GM12875 (cell line): ENCODE measurements around the gene ZMYND10.

Source experiments
- H3K4me3 ChIP-seq: one replicate; pipeline ENCODE4 v1.5.1; 2011; ENCODE audit warnings: low read depth, low read length, control low read depth
- TF ChIP-seq, protein P1 (sequence below): IDR thresholded peaks from 2 replicates; pipeline ENCODE4 v1.5.1; 2011; ENCODE audit warnings: low read depth, mild to moderate bottlenecking, control low read depth, inconsistent platforms, low read length, moderate library complexity, borderline replicate concordance; ENCODE audit not compliant: insufficient read depth

ZMYND10 gene

GRCh38 chr3:50302095-50303012 lies 43.2 kb downstream of the ZMYND10 start:
- TF ChIP-seq, protein P1, sequence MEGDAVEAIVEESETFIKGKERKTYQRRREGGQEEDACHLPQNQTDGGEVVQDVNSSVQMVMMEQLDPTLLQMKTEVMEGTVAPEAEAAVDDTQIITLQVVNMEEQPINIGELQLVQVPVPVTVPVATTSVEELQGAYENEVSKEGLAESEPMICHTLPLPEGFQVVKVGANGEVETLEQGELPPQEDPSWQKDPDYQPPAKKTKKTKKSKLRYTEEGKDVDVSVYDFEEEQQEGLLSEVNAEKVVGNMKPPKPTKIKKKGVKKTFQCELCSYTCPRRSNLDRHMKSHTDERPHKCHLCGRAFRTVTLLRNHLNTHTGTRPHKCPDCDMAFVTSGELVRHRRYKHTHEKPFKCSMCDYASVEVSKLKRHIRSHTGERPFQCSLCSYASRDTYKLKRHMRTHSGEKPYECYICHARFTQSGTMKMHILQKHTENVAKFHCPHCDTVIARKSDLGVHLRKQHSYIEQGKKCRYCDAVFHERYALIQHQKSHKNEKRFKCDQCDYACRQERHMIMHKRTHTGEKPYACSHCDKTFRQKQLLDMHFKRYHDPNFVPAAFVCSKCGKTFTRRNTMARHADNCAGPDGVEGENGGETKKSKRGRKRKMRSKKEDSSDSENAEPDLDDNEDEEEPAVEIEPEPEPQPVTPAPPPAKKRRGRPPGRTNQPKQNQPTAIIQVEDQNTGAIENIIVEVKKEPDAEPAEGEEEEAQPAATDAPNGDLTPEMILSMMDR = no peak
- H3K4me3 ChIP-seq = no peak overlapping the region

DNA sequence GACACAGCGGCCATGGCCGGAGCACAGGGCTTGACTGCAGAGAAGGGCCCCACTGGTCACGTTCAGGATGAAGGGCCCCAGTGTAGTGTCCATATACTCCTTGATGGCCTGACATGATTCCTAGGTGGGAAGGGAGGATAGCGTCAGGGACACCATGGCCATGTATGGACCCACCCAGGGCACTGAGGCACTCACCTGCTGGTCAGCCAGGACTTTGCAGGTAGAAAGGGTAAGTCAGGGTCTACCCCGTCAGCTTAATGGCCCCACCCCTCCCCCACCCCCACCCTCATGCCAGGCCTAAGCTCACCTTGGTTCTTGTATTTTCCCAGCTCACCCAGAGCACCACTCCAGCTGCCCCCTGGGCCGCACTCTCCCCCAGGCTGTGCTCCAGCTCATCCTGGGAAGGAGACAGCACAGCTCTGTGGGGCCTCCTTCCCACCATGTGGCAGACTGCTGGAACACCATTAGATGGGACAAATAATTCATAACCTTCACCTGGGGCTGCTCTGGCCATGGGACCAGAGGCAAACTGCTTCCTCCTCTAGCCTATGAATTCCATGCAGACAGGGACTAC lies 44.8 kb downstream of the ZMYND10 start:
- TF ChIP-seq, protein P1 = no peak

DNA sequence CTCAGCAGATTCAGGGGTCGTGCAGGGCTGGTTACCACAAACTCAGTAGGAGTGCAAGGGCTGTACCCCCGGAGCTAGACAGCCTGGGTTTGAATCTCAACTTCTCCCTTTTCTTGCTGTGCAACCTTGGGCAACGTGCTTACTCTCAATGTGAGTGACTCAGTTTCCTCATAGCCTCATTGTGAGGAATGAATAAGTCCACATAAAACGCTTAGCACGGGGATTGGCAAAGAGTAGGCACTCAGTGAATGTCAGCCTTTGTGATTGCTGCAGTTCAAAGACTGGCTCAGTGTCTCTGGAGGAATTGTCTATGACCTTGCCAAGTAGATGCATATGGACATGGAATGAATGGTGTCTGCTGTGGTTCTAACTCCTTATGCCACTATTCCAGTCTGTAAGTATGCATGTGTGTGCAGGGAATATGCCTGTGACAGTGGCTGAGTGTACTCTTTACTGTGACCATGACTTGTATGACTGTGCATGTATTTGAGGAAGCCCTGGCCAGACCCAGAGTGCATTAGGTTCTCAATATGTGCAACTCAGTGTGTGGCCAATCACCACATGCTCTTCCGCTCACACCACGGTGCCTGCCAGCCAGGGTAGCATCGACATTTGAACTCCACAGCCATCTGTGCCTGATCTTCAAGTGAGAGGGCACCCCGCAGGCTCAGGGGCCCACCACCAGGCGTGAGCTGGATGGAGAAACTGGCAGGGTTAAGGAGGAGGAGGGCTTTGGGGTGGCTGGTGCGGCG lies 45.4 kb downstream of the ZMYND10 start:
- peak overlapping the region; percentile 55 for H3K4me3 ChIP-seq
- TF ChIP-seq, protein P1 = no peak

More for the DNA sequence above, 44.8 kb downstream of the ZMYND10 start:
- H3K4me3 ChIP-seq = no peak overlapping the region

DNA sequence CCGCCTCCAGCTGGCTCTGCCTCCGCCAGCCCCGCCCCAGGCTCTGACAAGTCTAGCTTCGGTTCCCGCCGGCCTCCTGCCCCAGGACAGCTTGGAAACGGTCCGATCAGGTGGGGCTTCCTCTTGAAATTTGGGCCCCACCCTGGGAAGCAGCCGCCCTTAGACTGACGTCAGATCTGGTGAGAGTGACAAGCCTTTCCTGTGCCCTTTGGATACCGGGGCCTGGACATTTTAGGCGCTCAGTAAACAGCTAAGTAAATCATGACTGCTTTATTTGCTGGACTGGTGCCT lies 45.9 kb downstream of the ZMYND10 start:
- peak overlapping the region; percentile 55 for H3K4me3 ChIP-seq
- TF ChIP-seq, protein P1 = no peak

GRCh38 chr3:50298836-50299637 lies 46.5 kb downstream of the ZMYND10 start, which contains the start of the genes HYAL3 and NAA80:
Gene HYAL3, minus strand, starts transcription at chr3:50299405. Its CDS starts 3,803 bp downstream, at chr3:50295602.
Gene NAA80, minus strand, starts transcription at chr3:50299405. Its CDS starts 1,942 bp downstream, at chr3:50297463.
- TF ChIP-seq, protein P1 = peak; percentile 42
- H3K4me3 ChIP-seq = peak within 1 kb of the TSS; percentile 74

GRCh38 chr3:50297896-50298725 lies 47.4 kb downstream of the ZMYND10 start:
- TF ChIP-seq, protein P1 = 0 out of 2 replicates have a peak, but pooled peaks have one; percentile 17
- H3K4me3 ChIP-seq = peak overlapping the region; percentile 74
